K562 (cell line): ENCODE results near the gene FIBP. TPM values are rescaled to one million over a fixed set of nuclear protein-coding genes. Genes with fewer than 3 reads are reported as not detected.

Experiments
- ATAC-seq: fragments of 200-7000 bp; cut with Tn5 transposase; 3 replicates; pipeline ENCODE4 v1.9.1; 2020; ENCODE audit warnings: moderate library complexity
- BruUV-seq: library from RNA; stranded (reverse); fragments of 400-500 nt; replicated peaks from 2 replicates; lab custom pipeline; 2021; lab: Mats Ljungman, UMichigan
- CTCF ChIA-PET: fragments of 300-600 bp; formaldehyde crosslinking; extraction: SDS; loops from one replicate; lab custom pipeline; 2021; ENCODE audit warnings: low intra/inter-chr PET ratio; lab: Yijun Ruan, JAX
- POLR2A ChIA-PET: fragments of 300-600, 350-650 bp; sonication (Branson Sonifier 250); formaldehyde crosslinking; extraction: SDS; loops from one replicate; lab custom pipeline; 2021; ENCODE audit warnings: antibody characterized with exemption, inconsistent platforms; lab: Yijun Ruan, JAX
- DNase-seq, 4 experiments: peaks; one replicate each; pipeline versions ENCODE4 v3.0.0 to v3.0.0-alpha.2; 2011 to 2018; ENCODE audit warnings: low spot score in 3 of 4, mixed read lengths in 3 of 4; ENCODE audit errors: extremely low read depth in 1 of 4
- FAIRE-seq: peaks from 2 replicates; lab custom pipeline; 2011; peaks lifted over from hg19 to GRCh38; lab: Jason Lieb, UNC
- H2AFZ ChIP-seq: 2 replicates; pipeline ENCODE4 v1.6.0; 2011; ENCODE audit warnings: low read depth, low read length, control low read depth, inconsistent platforms
- H3K27ac ChIP-seq: fragments of 200-600 bp; 3 replicates; pipeline ENCODE4 v1.8.0; 2011; ENCODE audit warnings: low read depth, mild to moderate bottlenecking, control low read depth, inconsistent platforms, low read length, moderate library complexity, mixed read lengths; ENCODE audit errors: extremely low read depth
- H3K27me3 ChIP-seq, 2 experiments: fragments of 300-600 bp in 1 of 2; 2 replicates in 1 of 2; 3 replicates in 1 of 2; pipeline versions ENCODE4 v1.6.0 to v1.8.0; 2011; ENCODE audit warnings: inconsistent platforms in 2 of 2, low read length in 2 of 2, mild to moderate bottlenecking in 1 of 2, mixed read lengths in 1 of 2, moderate library complexity in 1 of 2; ENCODE audit not compliant: control insufficient read depth in 2 of 2, insufficient read depth in 2 of 2
- H3K36me3 ChIP-seq: fragments of 300-600 bp; 3 replicates; pipeline ENCODE4 v1.8.0; 2011; ENCODE audit warnings: mild to moderate bottlenecking, low read length, inconsistent platforms; ENCODE audit not compliant: control insufficient read depth, insufficient read depth
- H3K4me1 ChIP-seq, 2 experiments: fragments of 200-600 bp in 1 of 2; replicated peaks in 1 of 2; 2 replicates in 1 of 2; 3 replicates in 1 of 2; pipeline versions ENCODE4 v1.5.1 to v1.8.0; 2011; ENCODE audit warnings: inconsistent platforms in 2 of 2, low read length in 2 of 2, mild to moderate bottlenecking in 1 of 2, mixed read lengths in 1 of 2, moderate library complexity in 1 of 2; ENCODE audit not compliant: control insufficient read depth in 2 of 2, insufficient read depth in 2 of 2
- H3K4me2 ChIP-seq: 2 replicates; pipeline ENCODE4 v1.6.1; 2011; ENCODE audit warnings: low read length, control low read depth, inconsistent platforms, mixed read lengths; ENCODE audit not compliant: insufficient read depth
- H3K4me3 ChIP-seq: fragments of 200-600 bp; sonication (generic), shearing (Covaris generic); 2 replicates; pipeline ENCODE4 v1.5.1; 2016; ENCODE audit warnings: control low read depth, inconsistent platforms
- H3K79me2 ChIP-seq: fragments of 200-600 bp; 3 replicates; pipeline ENCODE4 v1.8.0; 2011; ENCODE audit warnings: low read length, inconsistent platforms; ENCODE audit not compliant: control insufficient read depth, insufficient read depth
- H3K9ac ChIP-seq, 2 experiments: 2 replicates each; pipeline versions ENCODE4 v1.6.0 to v1.6.1; 2011; ENCODE audit warnings: low read depth in 2 of 2, low read length in 2 of 2, control low read depth in 1 of 2, inconsistent platforms in 1 of 2, mild to moderate bottlenecking in 1 of 2, mixed read lengths in 1 of 2; ENCODE audit not compliant: insufficient read depth in 1 of 2
- H3K9me1 ChIP-seq: one replicate; pipeline ENCODE4 v1.6.0; 2011; ENCODE audit warnings: inconsistent platforms, mild to moderate bottlenecking, low read length, moderate library complexity; ENCODE audit not compliant: control insufficient read depth, insufficient read depth
- H3K9me3 ChIP-seq: replicated peaks from 2 replicates; pipeline ENCODE4 v1.5.1; 2011; ENCODE audit warnings: low read depth, low read length, inconsistent platforms; ENCODE audit not compliant: control insufficient read depth, insufficient read depth
- H4K20me1 ChIP-seq: replicated peaks from 2 replicates; pipeline ENCODE4 v1.6.1; 2011; ENCODE audit warnings: low read length, inconsistent platforms, mixed read lengths; ENCODE audit not compliant: control insufficient read depth, insufficient read depth
- CBFA2T3 ChIP-seq: fragments of 450-650 bp; IDR thresholded peaks from 2 replicates; pipeline ENCODE4 v1.6.1; 2017
- CBFB ChIP-seq: sonication (generic); formaldehyde crosslinking; IDR thresholded peaks from 2 replicates; pipeline ENCODE4 v1.4.0; 2020; ENCODE audit warnings: mild to moderate bottlenecking, missing genetic modification reagents
- E4F1 ChIP-seq: fragments of 250-450 bp; sonication (Bioruptor Pico); IDR thresholded peaks from 2 replicates; pipeline ENCODE4 v1.5.0; 2021; ENCODE audit warnings: mild to moderate bottlenecking, borderline replicate concordance
- FOXA3 ChIP-seq, 2 experiments: fragments of 450-650 bp in 1 of 2; sonication (generic) in 1 of 2; formaldehyde crosslinking; IDR thresholded peaks in 1 of 2; conservative IDR thresholded peaks in 1 of 2; 2 replicates each; pipeline versions ENCODE4 v1.4.0 to v1.8.0; 2020 to 2022; ENCODE audit warnings: mild to moderate bottlenecking in 2 of 2, missing genetic modification reagents in 1 of 2
- NFIC ChIP-seq: fragments of 450-650 bp; IDR thresholded peaks from 2 replicates; pipeline ENCODE4 v1.6.1; 2017; ENCODE audit warnings: mild to moderate bottlenecking, inconsistent platforms
- PTRF ChIP-seq: fragments of 450-650 bp; IDR thresholded peaks from 2 replicates; pipeline ENCODE4 v1.6.1; 2016; ENCODE audit warnings: mild to moderate bottlenecking, missing genetic modification characterization, missing compliant biosample characterization
- RBFOX2 ChIP-seq: fragments of 200-400 bp; formaldehyde crosslinking; IDR thresholded peaks from 2 replicates; pipeline ENCODE4 v1.6.1; 2017; ENCODE audit warnings: low read depth, mild to moderate bottlenecking, low read length, moderate library complexity
- RBM39 ChIP-seq: fragments of 200-400 bp; formaldehyde crosslinking; optimal IDR thresholded peaks from 2 replicates; pipeline ENCODE3; 2018; ENCODE audit warnings: low read depth, low read length
- SNIP1 ChIP-seq: fragments of 450-650 bp; IDR thresholded peaks from 2 replicates; pipeline ENCODE4 v1.7.1; 2017; ENCODE audit warnings: low read depth, mild to moderate bottlenecking
- ZNF785 ChIP-seq: fragments of 250-450 bp; sonication (Bioruptor Pico); IDR thresholded peaks from 2 replicates; pipeline ENCODE4 v1.4.0; 2020; ENCODE audit warnings: mild to moderate bottlenecking
- WGBS: fragments of 100-300 bp; shearing (Covaris generic); methylation state at CpG from one replicate; pipeline ENCODE4 v1.1.6; 2016; ENCODE audit warnings: low coverage, mixed read lengths; ENCODE audit not compliant: insufficient coverage; ENCODE audit errors: missing lambda C conversion rate; 5-methylcytosine and 5-hydroxymethylcytosine counted together
- in situ Hi-C: fragments of 300-500 bp; cut with MboI; formaldehyde crosslinking; loops from 4 replicates; pipeline ENCODE4 v1.15.0; 2018; ENCODE audit warnings: inconsistent platforms, mixed read lengths
- intact Hi-C: fragments of 100-400 bp; cut with micrococcal nuclease; formaldehyde crosslinking; loops from 2 replicates; pipeline ENCODE4 v1.14.2; 2022
- polyA plus RNA-seq, 8 experiments: library from polyadenylated mRNA; depleted of rRNA in 4 of 8; stranded (reverse) in 5 of 8; unstranded in 3 of 8; fragments of >200 nt; fragmentation: Nextera tagmentation in 2 of 8; fragmentation: Illumina TruSeq in 1 of 8; extraction: Ambion mirVana in 2 of 8; extraction: Trizol in 1 of 8; gene quantifications; 2 replicates each; pipeline versions ENCODE4 v1.2.1 to v1.2.3, GENCODE V29; 2011 to 2014; ENCODE audit warnings: inconsistent platforms in 1 of 8, missing spikeins in 1 of 8
- total RNA-seq, 7 experiments: library from RNA; depleted of rRNA in 6 of 7; stranded (reverse); fragments of >200 nt in 6 of 7; fragmentation: Illumina TruSeq in 2 of 7; extraction: Trizol in 2 of 7; gene quantifications; 2 replicates each; pipeline versions ENCODE4 v1.2.1 to v1.2.3, GENCODE V29; 2011 to 2021; ENCODE audit warnings: low replicate concordance in 1 of 7

Gene FIBP
- total and polyA plus RNA-seq, 9 of the 15 experiments (the other 6 are each of a cell fraction or from before 2014, with no cell fraction given), result 41.2 to 79.2 (median 48.6) TPM

- in situ Hi-C loops, result no loop called here
- H3K27me3 ChIP-seq, result no peaks in the 10 kb centered on the region
- intact Hi-C loops, result no loop called here
- peaks cover 31% of the 10 kb centered on the region; the same call in 1 of the 3 replicates for H3K36me3 ChIP-seq
- peaks cover 31% of the 10 kb centered on the region for H3K79me2 ChIP-seq
- TF ChIP-seq ZNF785 (CRISPR knock-in tag), result no peak
- peak; percentile 67 for TF ChIP-seq NFIC
- TF ChIP-seq CBFA2T3, result no peak
- no peak for TF ChIP-seq SNIP1
- TF ChIP-seq E4F1, result no peak
- 0 out of 4 replicates have a peak, but pooled peaks of 1 of the 2 experiments have one; percentile 7 for TF ChIP-seq FOXA3 (CRISPR knock-in tag; conservative IDR thresholded peaks at IDR 0.05 in 1 of 2, IDR thresholded peaks at IDR 0.05 in 1 of 2)
- no peak for TF ChIP-seq RBM39
- TF ChIP-seq RBFOX2, result peak; percentile 54
- no peak for TF ChIP-seq CBFB (CRISPR knock-in tag)
- no peak for TF ChIP-seq PTRF (tag)
- H3K9ac ChIP-seq, result peak overlapping the region; percentile 46 to 91; a peak in 3 of 4 replicates
- no peak overlapping the region for H3K27ac ChIP-seq
- no peak overlapping the region; the same call in 1 of the 2 replicates for H2AFZ ChIP-seq
- ATAC-seq (no peak), FAIRE-seq (no peak), DNase-seq (no peak)
- 77% methylated on average over 15 of the region's 15 CpGs for WGBS
- H3K9me3 ChIP-seq, result no peaks in the 10 kb centered on the region
- H3K4me1 ChIP-seq, result peaks cover 21 to 58% of the 10 kb centered on the region in 2 experiments
- H4K20me1 ChIP-seq, result no peaks in the 10 kb centered on the region
- H3K4me2 ChIP-seq, result peak overlapping the region; percentile 75
- POLR2A ChIA-PET, result interaction anchor here (1.3 kb wide), 1 partner anchor 30 kb away, joined by 4 read pairs; the partner anchor contains the start of gene CCDC85B
- CTCF ChIA-PET, result no interaction called here
- no TSS peak for BruUV-seq
- no peaks in the 10 kb centered on the region for H3K9me1 ChIP-seq
- H3K4me3 ChIP-seq, result peak overlapping the region; percentile 98
These were observed 32.1 kb upstream of the FIBP start for GRCh38 chr11:65920372-65920802.
